OCI-LY1 (cell line): ENCODE data around the gene BZW1.

Source experiments
- H2AFZ ChIP-seq: fragments of 200-600 bp; sonication (generic), shearing (Covaris generic); 2 replicates; pipeline ENCODE4 v1.6.0; 2014; ENCODE audit warnings: antibody characterized with exemption, mild to moderate bottlenecking, low read length
- H3F3A ChIP-seq: fragments of 200-600 bp; sonication (generic), shearing (Covaris generic); 2 replicates; pipeline ENCODE4 v1.6.0; 2014; ENCODE audit warnings: mild to moderate bottlenecking, antibody characterized with exemption, low read length, moderate library complexity; ENCODE audit not compliant: insufficient read depth
- H3K27ac ChIP-seq: fragments of 200-600 bp; sonication (generic); 2 replicates; pipeline ENCODE4 v1.5.1; 2014; ENCODE audit warnings: low read length, mixed run types, mild to moderate bottlenecking, low read depth; ENCODE audit not compliant: poor library complexity, severe bottlenecking
- H3K27me3 ChIP-seq: fragments of 200-600 bp; sonication (generic); 2 replicates; pipeline ENCODE4 v1.6.0; 2014; ENCODE audit warnings: antibody characterized with exemption, mild to moderate bottlenecking, low read length, moderate library complexity; ENCODE audit not compliant: insufficient read depth
- H3K36me3 ChIP-seq: fragments of 200-600 bp; sonication (generic); 2 replicates; pipeline ENCODE4 v1.6.1; 2014; ENCODE audit warnings: mild to moderate bottlenecking, antibody characterized with exemption, low read length, moderate library complexity, mixed read lengths; ENCODE audit not compliant: insufficient read depth
- H3K4me1 ChIP-seq: fragments of 200-600 bp; sonication (generic); 2 replicates; pipeline ENCODE4 v1.5.1; 2014; ENCODE audit warnings: mild to moderate bottlenecking, low read length, moderate library complexity; ENCODE audit not compliant: insufficient read depth, severe bottlenecking
- H3K4me2 ChIP-seq: fragments of 200-600 bp; sonication (generic), shearing (Covaris generic); 2 replicates; pipeline ENCODE4 v1.6.1; 2014; ENCODE audit warnings: low read length
- H3K4me3 ChIP-seq: fragments of 200-600 bp; sonication (generic); 2 replicates; pipeline ENCODE4 v1.5.1; 2014; ENCODE audit warnings: low read length, low read depth, mild to moderate bottlenecking, mixed read lengths; ENCODE audit not compliant: poor library complexity, severe bottlenecking
- H3K79me2 ChIP-seq: fragments of 200-600 bp; shearing (Covaris generic); 2 replicates; pipeline ENCODE4 v1.6.1; 2016; ENCODE audit warnings: mixed run types, low read length, mixed read lengths; ENCODE audit not compliant: insufficient read depth
- H3K9ac ChIP-seq: fragments of 200-600 bp; sonication (generic), shearing (Covaris generic); 2 replicates; pipeline ENCODE4 v1.6.1; 2014; ENCODE audit warnings: mild to moderate bottlenecking, low read length, mixed read lengths
- H3K9me2 ChIP-seq: fragments of 200-600 bp; sonication (generic), shearing (Covaris generic); 2 replicates; pipeline ENCODE4 v1.6.1; 2014; ENCODE audit warnings: low read depth, mild to moderate bottlenecking, low read length, mixed read lengths
- H3K9me3 ChIP-seq: fragments of 200-600 bp; shearing (Covaris generic); 2 replicates; pipeline ENCODE4 v1.6.1; 2014; ENCODE audit warnings: low read length, mixed read lengths
- H4K20me1 ChIP-seq: fragments of 200-600 bp; sonication (generic), shearing (Covaris generic); 2 replicates; pipeline ENCODE4 v1.6.0; 2016; ENCODE audit warnings: mild to moderate bottlenecking, low read length; ENCODE audit not compliant: insufficient read depth
- CTCF ChIP-seq: fragments of 200-600 bp; sonication (generic), shearing (Covaris generic); IDR thresholded peaks from 2 replicates; pipeline ENCODE4 v1.5.1; 2017; ENCODE audit warnings: mild to moderate bottlenecking, antibody characterized with exemption, low read length, moderate library complexity, mixed read lengths
- EZH2 ChIP-seq: fragments of 200-600 bp; sonication (generic), shearing (Covaris generic); IDR thresholded peaks from 2 replicates; pipeline ENCODE4 v1.8.0; 2017; ENCODE audit warnings: borderline replicate concordance, mixed run types, mild to moderate bottlenecking, antibody characterized with exemption, low read length, moderate library complexity, mixed read lengths

Gene BZW1

DNA sequence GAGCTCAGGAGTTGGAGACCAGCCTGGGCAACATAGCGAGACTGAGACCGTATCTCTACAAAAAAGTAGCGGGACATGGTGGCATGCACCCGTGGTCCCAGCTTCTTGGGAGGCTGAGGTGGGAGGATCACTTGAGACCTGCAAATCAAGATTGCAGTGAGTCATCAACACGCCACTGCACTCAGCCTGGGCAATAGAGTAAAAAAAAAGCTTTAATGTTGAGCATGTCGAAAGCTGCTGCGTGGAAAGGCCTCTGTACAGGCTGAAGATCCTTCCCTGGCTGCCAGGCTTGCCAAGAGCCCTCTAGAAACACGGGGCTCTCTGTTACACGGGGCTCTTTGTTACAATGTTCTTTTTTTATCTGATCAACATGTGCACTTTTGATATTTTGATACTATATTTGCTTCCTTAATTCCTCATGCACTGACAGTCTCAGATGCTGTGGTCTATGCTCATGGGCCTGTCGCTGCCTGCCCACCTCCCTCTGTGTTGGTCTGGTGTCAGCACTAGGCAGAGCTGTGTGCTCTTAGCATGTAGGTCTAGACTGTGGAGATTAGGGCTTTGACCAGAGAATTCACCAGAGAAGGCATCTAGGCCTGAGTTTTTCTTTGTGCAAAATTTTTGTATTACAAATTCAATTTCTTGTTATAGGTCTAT, 34.1 kb downstream of the BZW1 start:
- Histone ChIP-seq H3K27me3 (no peaks in the 10 kb centered on the region), H3K9ac (no peak overlapping the region), H3K36me3 (peaks cover 3% of the 10 kb centered on the region; the same call in 1 of the 2 replicates), H3K9me2 (no peaks in the 10 kb centered on the region), H4K20me1 (no peaks in the 10 kb centered on the region), H2AFZ (no peak overlapping the region), H3K4me1 (no peaks in the 10 kb centered on the region), H3K4me3 (no peak overlapping the region), H3K9me3 (no peaks in the 10 kb centered on the region), H3F3A (no peaks in the 10 kb centered on the region; the same call in 1 of the 2 replicates), H3K79me2 (no peaks in the 10 kb centered on the region), H3K27ac (no peak overlapping the region), H3K4me2 (no peak overlapping the region)
- TF ChIP-seq CTCF (no peak), EZH2 (no peak)

DNA sequence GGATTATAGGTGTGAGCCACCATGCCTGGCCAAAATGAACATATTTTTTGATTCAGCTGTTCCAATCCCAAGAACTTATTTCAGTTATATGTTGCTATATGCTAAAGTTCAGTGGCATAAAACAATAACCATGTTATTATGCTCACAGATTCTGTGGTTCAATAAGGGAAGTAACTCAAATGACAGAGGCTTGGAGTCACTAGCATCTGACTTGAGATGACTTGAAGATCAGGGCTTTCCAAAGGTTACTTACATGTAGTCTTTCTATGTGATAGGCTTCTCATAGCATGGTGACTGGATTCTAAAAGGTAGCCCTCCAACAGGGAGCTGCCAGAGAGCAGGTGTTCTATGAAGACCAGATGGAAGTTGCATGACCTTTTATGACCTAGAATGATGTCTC, 35.6 kb downstream of the BZW1 start:
- Histone ChIP-seq H3K4me1 (no peaks in the 10 kb centered on the region), H3K4me3 (no peak overlapping the region), H4K20me1 (no peaks in the 10 kb centered on the region), H2AFZ (no peak overlapping the region), H3K79me2 (no peaks in the 10 kb centered on the region), H3F3A (peaks cover 3% of the 10 kb centered on the region), H3K27me3 (no peaks in the 10 kb centered on the region), H3K9ac (no peak overlapping the region), H3K9me2 (no peaks in the 10 kb centered on the region), H3K9me3 (no peaks in the 10 kb centered on the region), H3K27ac (no peak overlapping the region), H3K4me2 (no peak overlapping the region), H3K36me3 (peaks cover 17% of the 10 kb centered on the region)
- TF ChIP-seq EZH2: no peak
- no peak for TF ChIP-seq CTCF

DNA sequence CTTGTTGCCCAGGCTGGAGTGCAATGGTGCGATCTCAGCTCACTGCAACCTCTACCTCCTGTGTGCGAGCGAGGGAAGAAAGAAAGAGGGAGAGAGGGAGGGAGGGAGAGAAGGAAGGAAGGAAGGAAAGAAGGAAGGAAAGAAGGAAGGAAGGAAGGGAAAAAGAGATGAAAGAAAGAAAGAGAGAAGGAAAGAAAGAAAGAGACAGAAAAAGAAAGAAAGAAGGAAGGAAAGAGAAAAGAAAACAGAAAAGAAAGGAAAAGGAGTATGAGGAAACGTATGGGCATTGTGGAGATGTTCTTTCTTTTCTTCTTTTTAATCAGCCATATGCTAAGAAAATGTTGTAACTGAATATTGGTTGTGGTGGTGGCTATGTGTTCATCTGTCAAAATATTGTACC, 36.2 kb downstream of the BZW1 start:
- H3K27ac ChIP-seq: no peak overlapping the region
- H3K4me3 ChIP-seq: no peak overlapping the region
- H3K9me3 ChIP-seq: no peaks in the 10 kb centered on the region
- TF ChIP-seq EZH2 (no peak), CTCF (no peak)
- H3K27me3 ChIP-seq: no peaks in the 10 kb centered on the region
- no peak overlapping the region for H3K4me2 ChIP-seq
- peaks cover 24% of the 10 kb centered on the region for H3K36me3 ChIP-seq
- H3K9me2 ChIP-seq: no peaks in the 10 kb centered on the region
- no peaks in the 10 kb centered on the region for H3K4me1 ChIP-seq
- no peaks in the 10 kb centered on the region for H3K79me2 ChIP-seq
- H2AFZ ChIP-seq: no peak overlapping the region
- no peak overlapping the region for H3K9ac ChIP-seq
- H3F3A ChIP-seq: peaks cover 9% of the 10 kb centered on the region
- no peaks in the 10 kb centered on the region for H4K20me1 ChIP-seq
